GM18868 (cell line): ENCODE data around the gene KCNAB1.

Source experiments
- ATAC-seq: cut with Tn5 transposase; IDR thresholded peaks from one replicate; pipeline ENCODE4 v1.9.1; 2021; ENCODE audit warnings: mild to moderate bottlenecking, moderate library complexity; ENCODE audit not compliant: unreplicated experiment

Gene KCNAB1

DNA sequence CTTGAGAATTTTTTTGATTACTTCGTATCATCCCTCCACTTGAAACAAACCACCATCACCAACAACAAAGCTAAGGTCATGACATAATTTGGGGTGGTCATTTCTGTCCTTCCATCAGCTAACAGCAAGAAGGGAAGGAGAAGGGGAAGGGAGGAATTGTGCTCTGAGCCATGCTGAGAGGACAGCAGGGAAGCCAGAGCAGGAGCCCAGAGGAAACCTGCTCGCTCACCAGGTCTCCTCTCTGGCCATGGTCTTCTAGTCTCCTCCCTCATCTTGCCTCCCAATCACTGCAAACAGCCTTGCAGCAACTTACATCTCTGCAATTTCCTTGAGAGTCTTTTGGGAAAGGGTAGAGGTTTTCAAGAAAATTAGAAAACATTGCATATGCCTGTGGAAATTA, 237.9 kb downstream of the KCNAB1 start:
- ATAC-seq: no peak

DNA sequence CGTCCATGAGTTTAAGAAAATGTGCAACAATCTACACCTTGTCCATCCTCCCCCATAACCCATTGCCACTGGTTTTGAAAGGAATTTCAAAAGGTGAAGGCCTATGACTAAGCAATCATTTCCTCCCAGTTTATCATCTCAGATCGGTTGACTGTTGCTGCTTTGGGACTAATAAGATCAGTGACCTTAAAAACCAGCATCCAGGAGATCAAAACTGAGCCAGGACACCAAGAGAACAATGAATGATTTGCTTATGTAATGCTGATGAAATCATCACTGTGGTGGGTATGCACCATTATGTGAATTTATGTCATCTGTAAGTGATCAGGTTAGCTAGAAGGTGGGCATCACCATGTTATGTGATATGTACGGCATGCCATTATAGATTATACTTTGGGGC, 239.0 kb downstream of the KCNAB1 start:
- ATAC-seq: no peak

DNA sequence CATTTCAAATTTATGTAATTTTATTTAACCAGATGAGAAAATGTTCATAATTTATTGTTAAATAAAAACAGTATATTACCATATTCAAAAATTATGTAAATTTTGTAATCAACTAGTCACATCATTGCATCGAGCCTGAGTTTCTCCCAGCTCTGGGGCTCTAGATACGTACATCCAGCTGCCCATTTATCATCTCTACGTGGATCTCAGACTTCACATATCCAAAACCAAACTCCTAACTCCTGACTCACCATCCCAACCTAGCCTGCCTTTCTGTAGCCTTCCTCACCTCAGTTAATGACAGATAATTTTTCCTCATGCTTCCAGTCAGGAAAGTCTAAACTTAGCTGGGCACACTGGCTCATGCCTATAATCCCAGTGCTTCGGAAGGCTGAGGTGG, 239.7 kb downstream of the KCNAB1 start:
- ATAC-seq: no peak

DNA sequence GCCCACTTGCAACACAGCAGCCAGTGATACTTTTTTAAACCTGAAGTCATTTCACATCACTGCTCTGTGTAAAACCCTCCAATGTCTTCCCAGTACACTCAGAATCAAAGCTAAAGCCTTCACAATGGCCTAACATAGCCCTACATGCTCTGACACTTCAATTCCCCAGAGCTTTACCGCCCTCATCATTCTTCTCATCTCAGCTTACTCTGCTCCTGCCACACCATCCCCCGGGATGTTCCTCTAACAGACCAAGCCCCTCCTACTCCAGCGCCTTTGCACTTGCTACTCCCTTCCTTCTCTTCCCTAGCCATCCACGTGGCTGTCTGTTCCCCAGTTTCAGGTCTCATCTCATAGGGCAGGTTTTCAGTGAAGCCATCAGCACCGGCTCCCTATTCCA, 240.6 kb downstream of the KCNAB1 start:
- ATAC-seq: no peak

DNA sequence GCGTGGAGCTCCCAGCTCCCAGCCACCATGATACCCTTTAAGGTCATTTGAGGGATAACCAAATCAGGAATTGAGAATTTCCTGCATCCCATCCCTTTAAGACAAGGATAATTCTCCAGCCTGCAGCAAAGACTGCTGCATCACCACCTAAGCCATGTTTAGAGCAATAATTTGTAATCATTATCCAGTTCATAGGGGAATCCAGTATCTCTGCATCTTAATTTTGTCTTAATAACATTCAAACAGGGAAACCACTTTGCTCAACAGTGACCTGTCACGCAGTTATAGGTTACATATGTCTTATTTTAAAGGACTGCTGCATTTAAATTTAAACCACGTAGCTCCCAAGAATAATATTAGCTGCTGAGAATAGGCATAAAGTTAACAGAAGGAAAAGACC, 246.2 kb downstream of the KCNAB1 start:
- ATAC-seq: no peak

DNA sequence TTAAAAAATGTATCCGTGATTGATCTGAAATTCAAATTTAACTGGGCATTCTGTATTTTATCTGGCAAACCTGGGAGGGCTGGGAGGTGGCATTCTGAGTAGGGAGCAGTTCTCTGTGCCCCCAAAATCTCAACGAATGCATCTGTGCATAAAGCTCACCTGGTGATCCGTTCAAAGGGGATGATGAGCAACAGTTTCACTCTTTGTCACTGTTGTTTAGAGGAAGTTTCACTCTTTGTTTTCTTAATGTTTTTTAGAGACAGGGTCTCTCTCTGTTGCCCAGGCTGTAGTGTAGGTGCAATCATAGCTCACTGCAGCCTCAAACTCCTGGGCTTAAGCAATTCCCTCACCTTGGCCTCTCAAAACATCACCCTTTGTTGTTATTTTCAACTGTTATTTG, 247.8 kb downstream of the KCNAB1 start:
- peak; percentile 87 for ATAC-seq

DNA sequence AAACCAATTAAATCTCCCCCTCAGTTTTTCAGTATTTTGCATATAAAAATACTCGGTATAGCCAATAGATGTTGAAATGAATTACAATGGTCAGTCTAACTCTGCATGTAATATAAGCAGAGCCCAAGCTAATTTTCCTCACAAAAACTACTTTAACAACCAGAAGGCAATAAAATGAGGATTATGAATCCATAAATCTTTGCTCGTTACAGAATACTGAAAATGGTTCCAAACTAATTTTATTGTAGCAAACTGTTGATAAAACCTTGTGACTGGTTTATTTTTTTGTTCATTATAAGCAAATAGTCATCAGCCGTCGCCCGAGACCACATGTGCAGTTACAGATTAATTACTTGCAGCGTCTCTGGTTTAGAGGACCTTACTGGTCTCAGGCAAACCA, 251.3 kb downstream of the KCNAB1 start:
- ATAC-seq: no peak

DNA sequence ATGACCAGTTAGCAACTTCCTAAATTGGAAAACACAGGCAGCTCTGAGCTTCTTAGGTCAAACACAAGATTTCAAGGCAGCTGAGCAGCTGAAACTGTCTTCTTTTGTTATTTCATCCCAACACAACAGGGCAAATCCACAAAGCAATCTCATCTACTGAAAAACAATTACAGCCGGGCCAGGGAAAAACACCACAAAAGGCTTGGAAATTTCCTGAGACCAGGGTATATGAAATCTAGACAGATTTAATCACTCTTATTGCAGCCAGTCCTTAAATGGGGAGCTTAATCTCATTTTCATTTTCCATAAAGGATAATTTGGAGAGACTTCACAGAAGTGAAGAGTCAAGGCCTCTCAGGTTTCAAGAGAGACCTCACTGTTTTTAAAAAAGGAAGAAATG, 252.7 kb downstream of the KCNAB1 start:
- ATAC-seq: no peak

DNA sequence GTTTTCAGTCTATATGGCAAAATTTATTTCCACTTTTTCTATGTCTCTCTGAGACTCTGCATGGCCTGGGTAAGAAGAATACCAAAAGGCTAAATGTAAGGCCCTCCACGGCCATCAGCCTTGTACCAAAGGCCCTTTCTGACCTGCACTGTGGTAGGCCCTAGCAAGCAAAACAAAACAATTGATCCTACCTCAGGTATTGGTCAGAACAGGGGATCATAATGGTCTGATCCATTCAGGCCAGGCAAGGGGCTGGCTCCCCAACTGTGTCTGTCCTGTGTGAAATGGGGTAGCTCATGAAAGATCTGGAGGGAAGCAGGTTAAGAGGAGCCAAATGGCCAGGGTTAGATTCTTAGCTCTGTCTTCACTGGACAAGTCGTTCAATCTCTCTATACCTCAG, 253.3 kb downstream of the KCNAB1 start:
- ATAC-seq: no peak

DNA sequence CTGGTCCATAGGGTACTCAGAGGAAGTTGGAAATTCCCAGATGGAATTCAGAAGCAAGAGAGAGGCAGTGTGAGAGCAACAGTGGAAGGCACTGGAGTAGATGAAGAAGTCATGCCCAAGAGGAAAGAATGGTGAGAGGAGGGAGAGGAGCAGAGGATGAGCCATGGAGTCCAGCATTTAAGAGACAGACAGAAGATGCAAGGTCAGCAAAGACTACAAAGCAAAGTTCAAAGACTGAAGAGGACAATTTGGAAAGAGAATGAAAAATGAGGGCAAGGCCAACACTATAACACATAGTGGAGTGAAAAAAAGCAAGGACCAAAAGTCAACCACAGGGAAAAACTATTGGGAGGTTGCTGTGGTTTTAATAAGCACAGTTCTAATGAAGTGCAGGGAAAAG, 255.8 kb downstream of the KCNAB1 start:
- no peak for ATAC-seq

DNA sequence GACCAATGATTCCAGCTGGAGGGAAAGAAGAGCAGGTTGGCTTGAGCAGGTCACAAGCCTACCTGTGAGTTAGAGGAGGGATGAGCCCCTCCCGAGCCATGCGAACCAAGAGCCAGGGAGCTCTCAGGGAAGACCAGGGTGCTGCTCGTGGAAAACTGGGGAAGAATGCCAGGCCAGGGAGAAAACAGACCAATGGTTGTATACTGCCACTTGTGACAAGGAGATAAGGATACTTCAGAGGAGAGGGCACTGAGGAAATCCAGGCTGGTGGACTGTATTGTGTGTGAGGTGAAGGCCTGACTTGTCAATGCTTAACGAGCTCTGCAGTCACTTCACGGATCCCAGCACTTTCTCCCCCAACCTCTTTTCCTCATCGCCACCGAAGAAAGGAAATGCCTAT, 256.9 kb downstream of the KCNAB1 start:
- no peak for ATAC-seq

DNA sequence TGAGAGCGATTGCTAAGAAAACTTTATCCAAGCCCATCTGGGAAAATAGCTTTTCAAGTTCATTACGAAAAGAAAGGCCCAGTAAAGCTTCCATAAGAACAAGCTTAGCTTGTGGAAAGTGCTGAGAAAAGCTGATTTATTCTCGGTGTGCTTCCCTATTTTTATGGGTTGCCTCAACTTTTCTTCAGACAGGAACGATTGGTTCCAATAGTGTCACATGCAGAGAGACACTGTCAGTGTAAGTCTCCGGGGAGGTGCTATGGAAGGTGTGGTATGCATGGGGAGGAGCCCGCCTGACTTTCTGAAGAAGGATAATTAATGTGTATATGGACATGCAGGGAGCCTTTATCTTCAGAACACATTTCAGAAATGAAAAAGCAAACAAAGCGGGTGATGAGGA, 257.3 kb downstream of the KCNAB1 start:
- no peak for ATAC-seq

DNA sequence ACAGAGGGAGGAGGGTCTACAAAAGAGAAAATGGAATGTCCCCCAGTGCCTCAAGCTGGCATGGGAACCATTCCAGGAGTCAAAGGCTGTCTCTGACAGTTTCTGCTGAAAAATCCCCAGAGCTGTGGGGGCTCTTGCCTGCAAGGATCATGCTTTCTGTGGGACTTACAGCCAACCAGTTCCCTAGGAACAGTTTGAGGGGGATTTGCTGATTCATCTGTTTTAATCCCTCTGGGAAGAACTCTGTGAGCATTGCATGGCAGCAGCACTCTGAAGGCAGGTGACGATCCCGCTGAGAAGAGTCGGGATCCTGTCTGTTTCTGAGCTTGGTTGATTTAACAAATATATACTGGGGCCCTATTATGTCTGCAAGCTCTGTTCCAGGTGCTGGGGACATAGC, 258.5 kb downstream of the KCNAB1 start:
- ATAC-seq: no peak

DNA sequence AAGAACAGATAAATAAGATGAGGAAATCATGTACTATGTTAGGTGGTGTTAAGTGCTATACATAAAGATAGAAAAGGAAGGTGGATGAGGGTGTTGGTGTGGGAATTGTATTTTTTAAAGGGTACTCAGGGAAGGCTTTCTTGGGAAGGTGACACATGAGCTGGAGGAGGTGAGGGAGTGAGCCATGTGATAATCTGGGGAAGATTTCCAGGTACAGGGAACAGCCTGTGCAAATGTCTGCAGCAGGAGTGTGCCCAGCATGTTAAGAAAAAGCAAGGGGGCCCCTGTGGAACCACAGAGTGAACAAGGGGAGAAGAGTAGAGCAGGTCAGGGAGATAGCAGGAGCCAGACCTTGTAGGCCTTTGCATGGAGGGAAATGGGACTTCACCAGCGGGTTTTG, 258.9 kb downstream of the KCNAB1 start:
- no peak for ATAC-seq

DNA sequence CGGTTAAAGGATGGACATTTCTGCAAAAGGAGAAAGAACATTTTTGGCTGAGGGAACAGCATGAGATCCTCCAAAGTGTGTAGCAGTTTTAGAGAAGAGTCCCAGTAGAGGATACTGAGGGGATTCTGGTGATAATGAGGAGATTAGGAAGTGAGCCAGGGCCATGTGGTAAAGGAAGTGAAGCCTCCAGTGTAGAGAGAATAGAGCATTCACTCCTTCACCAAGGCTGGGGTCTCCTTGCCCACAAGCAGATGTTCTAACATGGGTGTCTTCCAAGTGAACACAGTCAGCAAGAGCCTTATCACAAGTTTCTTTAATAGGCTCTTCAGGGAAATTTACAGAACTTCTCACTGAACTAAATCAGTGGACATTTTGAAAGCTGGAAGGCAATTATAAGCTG, 260.9 kb downstream of the KCNAB1 start:
- no peak for ATAC-seq

DNA sequence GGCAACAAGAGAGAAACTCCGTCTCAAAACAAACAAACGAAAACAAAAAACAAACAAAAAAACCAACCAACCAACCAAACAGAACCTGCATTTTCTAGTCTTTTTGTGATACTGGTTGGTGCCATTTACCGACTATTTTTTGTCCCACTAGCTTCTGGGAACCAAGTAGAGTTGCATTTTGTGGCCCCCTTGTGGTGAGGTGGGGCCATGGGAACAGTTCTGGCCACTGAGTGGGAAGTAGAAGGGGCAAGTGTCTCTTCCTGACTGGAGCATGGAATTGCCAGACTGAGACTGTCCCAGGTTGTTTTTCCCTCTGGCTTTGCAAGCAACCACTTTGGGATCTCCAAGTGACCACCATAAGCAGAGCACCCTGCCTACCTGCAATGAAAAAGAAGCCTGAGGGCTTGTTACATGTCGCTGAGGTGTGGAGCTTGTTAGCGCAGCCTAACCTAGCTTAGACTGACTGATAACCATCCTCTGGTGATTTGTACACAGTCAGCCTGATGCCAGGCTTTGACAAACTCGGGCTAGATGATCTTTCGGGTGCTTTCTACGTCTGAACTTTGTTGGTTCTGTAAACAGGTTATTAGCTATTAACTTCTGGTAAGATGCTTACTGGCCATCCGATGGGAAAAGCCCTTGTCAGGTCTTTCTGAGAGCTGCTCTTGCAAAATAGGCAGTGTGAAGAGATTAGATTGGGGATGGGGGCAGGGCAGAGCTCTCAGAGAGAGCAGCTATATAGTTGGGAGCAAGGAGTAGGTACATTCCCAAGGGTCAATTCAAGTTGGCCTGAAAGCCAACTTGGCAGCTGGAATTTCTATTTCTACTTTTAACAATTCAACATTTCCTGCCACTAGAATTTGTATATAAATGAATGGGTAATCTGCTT, 262.3 kb downstream of the KCNAB1 start:
- peak; percentile 88 for ATAC-seq

DNA sequence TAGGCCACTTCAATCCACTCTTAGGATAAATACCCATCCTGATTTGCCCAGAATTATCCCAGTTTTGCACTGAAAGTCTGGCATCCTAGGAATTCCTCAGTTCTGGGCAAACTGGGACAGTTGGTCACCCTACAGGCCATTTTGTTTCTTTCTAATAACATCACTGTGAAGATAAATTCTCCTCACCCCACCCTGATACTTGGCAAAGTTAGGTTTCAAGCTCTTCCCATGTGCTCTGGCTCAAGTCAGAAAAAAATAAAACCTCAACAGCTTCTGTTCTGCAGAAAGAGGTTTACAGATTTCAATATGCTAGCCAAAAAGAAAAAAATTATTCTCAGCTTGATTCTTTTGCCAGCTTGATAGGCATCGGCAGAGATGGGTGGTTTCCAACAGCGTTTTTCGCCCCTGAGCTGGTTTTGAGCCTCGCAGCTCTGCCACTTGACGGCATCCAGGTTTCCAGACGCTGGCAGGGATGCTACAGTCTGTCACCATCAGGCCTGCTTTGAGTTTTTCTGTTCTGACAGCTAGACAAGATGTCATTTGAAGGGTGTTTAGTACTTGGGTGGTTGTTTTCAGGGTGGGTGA, 263.2 kb downstream of the KCNAB1 start:
- no peak for ATAC-seq

DNA sequence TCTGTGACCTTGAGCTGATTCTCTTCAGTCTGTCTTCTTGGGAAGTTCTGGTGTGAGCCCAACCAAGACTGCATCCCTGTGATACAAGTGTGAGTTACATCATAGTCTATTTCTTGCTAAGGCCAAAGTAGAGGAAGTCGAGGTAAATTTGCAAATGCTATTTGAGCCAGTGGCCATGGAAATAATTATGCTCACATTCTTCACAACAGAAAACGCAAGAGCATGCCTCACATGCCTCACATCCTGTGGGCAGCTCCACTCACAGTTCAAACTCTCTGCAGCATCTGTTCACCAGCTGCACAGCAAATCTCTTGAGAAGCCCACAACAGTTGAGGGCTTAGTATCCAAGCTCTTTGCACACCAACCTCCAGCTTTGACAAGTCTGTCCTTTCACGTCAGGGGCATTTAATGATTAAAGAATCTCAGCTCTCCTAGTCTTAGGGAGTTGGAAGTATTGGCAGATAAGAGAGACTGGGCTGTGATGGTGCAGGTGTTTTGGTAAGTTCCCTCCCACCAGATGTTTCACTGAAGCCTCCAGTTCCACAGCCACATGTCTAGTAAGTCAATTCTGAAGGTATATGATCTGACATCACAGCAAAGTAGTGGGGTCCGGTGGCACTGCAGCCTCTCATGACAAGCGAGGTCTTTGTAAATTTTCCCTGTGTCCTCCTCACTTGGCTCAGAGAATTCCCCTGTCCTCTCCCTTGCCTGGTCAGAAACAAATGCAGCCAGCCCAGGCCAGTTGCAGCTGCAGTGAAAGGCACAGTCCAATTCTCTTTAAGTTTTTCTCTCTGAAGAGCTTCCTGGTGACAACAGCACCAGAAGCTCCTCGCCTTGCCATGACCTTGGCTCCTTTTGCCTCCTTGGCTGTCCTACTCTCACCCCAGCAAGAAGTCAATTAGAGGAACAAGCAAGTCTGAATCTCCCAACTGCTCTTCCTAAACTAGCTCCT, 268.4 kb downstream of the KCNAB1 start:
- ATAC-seq: no peak

DNA sequence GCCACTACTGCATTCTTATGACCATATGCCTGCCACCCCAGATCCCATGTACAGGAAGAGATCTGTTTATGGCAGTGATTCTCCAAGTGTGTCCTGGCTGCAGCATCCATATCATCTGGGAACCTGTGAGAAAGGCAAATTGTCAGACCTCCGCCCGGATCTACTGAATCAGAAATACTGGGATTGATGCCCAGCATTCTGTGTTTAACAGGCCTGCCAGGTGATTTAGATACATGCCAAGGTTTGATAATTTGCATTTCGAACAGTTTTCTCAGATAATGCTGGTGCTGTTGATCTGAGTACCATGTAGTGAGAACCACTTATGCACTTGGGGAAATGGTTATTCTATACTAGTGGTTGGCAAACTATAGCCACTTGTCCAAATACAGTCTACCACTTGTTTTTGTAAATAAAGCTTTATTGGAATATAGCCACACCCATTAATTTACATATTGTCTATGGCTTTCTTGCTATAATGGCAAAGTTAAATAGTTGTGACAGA, 269.1 kb downstream of the KCNAB1 start:
- no peak for ATAC-seq

DNA sequence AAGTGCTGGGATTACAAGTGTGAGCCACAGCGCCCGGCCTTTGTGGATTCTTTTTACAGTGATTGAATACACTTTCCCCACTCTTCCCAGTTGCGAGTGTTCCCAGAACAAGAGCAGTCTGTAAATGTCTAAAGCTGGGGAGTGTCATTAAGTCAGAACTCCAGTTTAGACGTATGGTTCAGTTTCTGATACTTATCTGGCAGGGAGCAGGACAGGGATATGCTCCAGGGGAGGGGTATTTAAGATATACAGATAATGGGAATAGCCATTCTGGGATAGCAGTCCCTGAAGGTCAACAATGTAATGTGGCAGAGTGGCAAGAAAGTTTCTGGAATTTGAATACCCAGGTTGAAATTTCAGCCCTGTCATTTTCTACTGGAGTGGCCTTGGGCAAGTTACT, 270.5 kb downstream of the KCNAB1 start:
- ATAC-seq: no peak

DNA sequence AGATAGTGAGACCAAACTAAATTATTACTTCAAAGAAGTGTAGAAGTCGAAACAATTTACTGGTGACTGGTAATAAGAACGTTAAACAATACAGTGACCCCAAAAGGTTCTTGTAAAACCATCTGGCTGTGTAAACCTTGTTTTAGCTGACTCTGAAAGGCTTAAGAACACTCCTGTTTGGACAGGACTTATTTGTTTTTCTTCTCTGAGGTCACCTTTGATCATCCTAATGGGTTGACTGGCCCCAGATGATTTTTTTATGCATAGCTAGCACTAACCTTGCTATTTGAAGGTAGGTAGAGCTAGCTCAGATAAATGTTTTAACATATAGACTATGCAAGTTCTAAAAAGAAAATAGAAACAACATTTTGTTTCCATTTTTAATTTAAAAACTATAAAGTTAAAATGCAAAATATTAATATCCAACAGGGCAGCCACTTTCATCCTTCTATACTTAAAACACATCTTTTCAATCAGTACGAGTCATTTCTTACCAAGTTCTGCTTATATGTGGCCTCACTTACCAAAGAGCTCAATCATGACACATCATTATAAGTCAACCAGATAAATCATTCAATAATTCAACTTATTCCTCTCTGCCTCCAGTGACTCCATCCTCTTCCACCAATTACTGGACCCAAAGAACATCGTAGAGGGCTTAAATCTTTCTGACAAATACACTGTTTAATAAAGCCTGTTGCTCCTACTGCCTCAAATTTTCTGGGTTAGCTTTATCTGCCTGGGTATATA, 275.8 kb downstream of the KCNAB1 start:
- no peak for ATAC-seq
